GM12872 (cell line): Measurements from ENCODE around the gene TENT4B.

ENCODE experiments used
- CTCF ChIP-seq: IDR thresholded peaks from 3 replicates; pipeline ENCODE4 v1.5.1; 2011; ENCODE audit warnings: low read depth, mild to moderate bottlenecking, low read length, moderate library complexity; ENCODE audit not compliant: insufficient read depth

TENT4B gene

DNA sequence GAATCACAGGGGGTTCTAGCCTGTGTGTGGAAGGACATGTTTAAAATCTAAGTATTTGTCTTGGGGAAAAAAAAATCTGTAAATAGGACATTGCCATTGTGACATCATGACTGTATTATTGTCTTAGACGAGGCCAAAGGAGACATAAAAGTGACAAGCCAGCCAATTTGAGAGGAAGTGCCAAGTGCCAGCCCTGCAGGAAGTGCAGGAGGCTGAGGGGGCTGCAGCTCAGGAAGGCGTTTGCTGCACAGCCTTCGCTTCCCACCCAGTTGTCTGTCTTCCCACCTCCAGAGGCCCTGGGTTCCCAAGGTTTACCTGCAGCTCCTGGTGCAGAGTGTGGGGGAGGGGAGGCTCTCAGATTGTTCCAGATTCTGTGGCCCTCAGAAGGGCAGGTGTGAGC lies 114.5 kb downstream of the TENT4B start:
- TF ChIP-seq CTCF = no peak

GRCh38 chr16:50268352-50268751 lies 115.2 kb downstream of the TENT4B start:
- TF ChIP-seq CTCF = no peak

- TF ChIP-seq CTCF = no peak
These were observed 116.1 kb downstream of the TENT4B start for GRCh38 chr16:50269061-50269705.

- TF ChIP-seq CTCF = no peak
These were observed 116.8 kb downstream of the TENT4B start for GRCh38 chr16:50269769-50270509.

DNA sequence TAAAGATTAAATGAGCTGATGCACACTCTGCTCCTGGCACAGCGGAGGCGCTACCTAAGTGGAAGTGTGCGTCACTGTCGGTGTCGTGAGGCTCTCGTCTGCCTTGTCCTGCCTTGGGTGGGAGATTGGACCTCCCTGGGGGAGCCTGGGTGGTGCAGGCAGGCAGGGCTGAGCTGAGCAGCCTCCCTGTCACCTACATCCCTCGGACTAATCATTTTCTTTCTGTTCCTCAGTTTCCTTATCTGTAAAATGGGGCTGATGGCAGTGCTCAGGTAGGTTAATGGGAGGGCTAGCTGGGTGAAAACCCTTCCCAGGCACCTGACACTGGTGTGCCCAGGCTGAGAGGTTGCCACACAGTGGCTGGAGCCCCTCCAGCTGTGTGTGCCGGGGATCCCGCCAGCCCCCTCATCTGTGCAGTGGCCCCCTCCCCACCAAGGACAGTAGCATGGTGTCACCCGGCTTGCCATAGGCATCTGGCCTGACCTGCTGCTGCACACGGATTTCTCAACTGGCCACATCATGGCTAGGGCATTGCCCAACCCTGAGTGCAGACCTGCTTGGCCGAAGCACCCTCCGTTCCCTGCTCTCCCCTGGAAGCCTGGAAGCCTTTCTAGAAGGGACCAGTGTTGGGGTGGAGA lies 117.5 kb downstream of the TENT4B start:
- no peak for TF ChIP-seq CTCF

DNA sequence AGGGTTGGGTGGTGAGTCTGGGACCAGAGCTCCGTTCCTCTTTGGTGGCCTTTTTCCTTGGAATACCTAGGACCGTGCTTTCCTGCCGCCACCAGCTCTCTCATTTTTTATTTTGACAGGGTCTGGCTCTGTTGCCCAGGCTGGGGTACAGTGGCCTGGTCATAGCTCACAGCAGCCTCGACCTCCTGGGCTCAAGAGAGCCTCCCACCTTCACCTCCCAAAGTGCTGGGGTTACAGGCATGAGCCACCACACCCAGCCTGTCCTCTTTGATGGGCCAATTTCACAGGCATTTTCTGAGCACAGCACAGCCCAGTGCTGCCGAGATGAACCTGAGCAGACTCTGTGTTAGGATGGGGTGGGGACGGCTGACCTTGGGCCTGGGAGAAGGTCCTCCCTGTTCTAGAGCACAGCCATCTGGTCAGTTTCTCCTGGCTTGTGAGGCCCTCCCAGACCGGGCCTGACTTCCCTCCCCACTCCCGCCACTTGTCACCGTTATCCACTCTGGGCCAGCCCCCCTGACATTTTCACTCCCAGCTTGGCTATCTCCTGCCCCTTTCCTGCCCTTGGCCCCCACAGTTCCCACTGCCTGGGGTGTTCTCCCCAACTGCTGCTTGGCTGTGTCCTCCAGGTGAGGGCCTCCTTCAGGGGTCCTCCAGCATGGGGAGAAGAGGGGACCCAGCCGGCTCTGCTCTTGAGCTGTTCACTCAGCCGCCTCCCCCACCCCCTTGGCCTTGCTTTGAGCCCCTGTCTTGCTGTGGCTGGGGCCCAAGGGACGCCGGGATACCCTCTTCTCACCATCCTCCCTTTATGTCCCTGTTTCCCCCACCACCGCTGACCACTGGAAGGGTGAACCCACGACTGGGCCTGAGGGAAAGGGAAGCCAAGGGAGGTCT lies 118.3 kb downstream of the TENT4B start:
- TF ChIP-seq CTCF = no peak
